HG02981 (cell line): ENCODE measurements around the gene SPTA1.

Experiments used
- ATAC-seq: cut with Tn5 transposase; IDR thresholded peaks from one replicate; pipeline ENCODE4 v1.9.1; 2021; ENCODE audit warnings: mild to moderate bottlenecking, moderate library complexity; ENCODE audit not compliant: unreplicated experiment

SPTA1 gene

DNA sequence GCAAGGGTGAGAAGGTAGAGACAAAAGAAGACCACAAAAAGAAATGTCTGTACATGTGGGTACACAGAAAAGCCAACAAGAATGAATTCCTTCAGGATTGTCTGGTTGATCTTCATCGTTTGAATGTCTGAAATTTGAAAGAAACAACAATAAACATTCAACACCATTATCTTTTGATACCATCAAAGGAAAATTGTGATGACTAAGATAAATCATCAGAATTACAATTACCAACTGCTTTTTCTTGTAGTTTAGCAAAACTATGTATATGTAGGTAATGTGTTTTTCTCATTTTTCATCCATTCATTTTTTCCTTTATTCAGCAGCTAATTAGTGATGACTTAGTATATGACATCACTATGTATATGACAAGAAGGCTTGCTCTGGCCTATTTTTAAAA, 106.8 kb downstream of the SPTA1 start, which contains the start of gene OR10X1:
TSS of gene OR10X1 (minus strand) at position 167 of the 400 bp plus-strand sequence. CDS start at position 167, 0 bp downstream.
- no peak for ATAC-seq

DNA sequence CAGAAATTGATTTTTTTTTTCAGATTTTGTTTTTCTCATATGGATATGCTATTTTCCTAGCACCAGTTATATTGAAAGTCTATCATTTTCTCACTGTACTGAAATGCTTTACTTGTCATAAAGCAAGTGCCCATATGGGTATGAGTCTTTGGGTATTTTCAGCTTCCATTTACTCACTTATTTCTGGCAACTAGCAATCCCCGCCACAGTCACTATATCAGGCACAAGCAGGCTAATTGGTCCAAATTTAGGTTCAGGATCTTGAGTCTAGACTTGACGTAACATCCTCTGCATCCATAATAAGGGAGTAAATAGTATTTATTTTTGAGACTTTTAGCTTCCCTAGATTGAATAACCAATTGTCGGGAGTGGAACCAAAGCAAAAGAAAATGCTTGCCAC, 109.0 kb downstream of the SPTA1 start:
- no peak for ATAC-seq

DNA sequence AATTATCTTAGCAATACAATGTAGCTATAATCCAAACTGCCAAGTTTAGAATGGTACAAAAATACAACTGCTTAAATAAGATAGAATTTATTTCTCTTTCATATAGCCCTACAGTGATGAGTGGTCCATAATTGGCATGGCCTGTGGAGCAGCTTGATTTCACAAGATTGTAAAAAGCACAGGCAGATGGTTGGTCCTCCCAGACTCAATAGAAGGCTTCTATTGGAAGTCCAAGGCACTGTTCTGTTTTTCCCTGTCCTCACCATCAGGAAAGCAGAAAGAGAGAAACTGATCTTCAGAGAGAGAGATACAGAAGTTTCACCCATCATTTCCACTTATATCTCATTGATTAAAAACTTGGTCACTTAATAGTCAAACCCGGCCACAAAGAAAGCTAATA, 114.3 kb downstream of the SPTA1 start:
- no peak for ATAC-seq

DNA sequence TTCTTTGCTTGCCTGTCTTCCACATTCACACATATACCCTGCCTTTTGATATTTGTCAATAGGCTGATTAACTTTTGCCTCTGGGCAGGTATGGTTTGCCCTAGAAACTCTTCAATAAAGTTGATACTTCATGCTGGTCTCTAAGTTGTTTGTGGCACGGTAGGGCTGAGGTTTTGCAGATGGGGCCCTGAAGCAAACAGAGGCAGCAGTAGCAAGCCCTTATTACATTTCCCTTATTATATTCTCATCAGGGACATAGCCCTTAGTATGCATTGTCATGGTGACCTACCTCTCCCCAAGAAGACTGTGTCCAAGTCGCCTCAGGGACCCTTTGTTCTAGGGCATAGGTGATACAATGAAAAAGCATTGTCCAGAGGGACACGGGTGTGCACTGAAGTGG, 116.0 kb downstream of the SPTA1 start, which contains the start of gene OR6P1:
TSS of gene OR6P1 (minus strand) at position 101 of the 400 bp plus-strand sequence. CDS start 6,976 bp downstream, outside the sequence.
- ATAC-seq: no peak

DNA sequence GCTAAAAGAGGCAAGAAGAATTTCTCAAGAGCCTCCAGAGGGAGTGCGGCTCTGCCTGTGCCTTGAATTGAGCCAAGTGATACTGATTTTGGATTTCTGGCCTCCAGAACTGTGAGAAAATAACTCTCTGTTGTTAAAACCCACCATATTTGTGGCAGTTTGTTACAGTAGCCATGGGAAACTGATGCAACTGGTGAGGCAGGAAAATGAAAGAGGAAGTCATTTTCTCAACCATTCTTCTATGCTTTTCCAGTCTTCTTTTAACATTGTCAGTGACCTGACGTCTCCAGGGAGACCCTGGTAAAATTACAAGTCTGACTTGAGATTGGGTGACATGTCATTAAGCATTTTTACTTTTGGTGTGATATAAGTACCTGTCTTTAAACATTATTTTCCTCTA, 121.9 kb downstream of the SPTA1 start:
- no peak for ATAC-seq

DNA sequence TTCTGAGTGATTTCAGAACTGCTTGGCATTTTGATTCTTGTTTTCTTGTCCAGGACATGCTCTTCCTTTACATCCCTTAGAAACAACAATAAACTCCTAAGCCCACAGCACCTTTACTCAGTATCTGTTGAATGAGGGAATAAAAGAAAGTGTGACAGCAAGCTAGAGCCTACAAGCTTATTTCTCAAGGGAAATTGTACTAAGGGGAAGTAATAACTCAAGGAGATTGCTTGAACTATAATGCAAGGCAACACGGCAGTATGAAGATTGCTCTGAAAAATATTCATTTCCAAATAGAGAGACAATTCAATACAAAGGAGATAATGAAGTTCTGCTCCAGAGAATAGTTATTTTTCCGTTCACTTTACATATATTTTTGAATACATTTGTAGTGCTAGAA, 122.7 kb downstream of the SPTA1 start:
- ATAC-seq: no peak
